Nephron (organoid): ENCODE results near the gene SMIM38.
A peak's percentile ranks its signal among the peaks of the same experiment; 100 is the strongest.

Source experiments
- H3K27ac Mint-ChIP-seq, 3 experiments: 2 replicates each; pipeline ENCODE4 v1.8.0; 2020; ENCODE audit warnings: mixed read lengths in 3 of 3, mild to moderate bottlenecking in 2 of 3, moderate library complexity in 1 of 3
- H3K27me3 Mint-ChIP-seq: 2 replicates; pipeline ENCODE4 v1.8.0; 2021; ENCODE audit warnings: low read depth, mild to moderate bottlenecking, moderate library complexity, mixed read lengths
- H3K36me3 Mint-ChIP-seq: 2 replicates; pipeline ENCODE4 v1.8.0; 2020; ENCODE audit warnings: low read depth, mixed read lengths
- H3K4me1 Mint-ChIP-seq: 2 replicates; pipeline ENCODE4 v1.8.0; 2020; ENCODE audit warnings: mixed read lengths
- H3K4me3 Mint-ChIP-seq, 3 experiments: 2 replicates each; pipeline ENCODE4 v1.8.0; 2020; ENCODE audit warnings: mild to moderate bottlenecking in 3 of 3, mixed read lengths in 3 of 3, moderate library complexity in 2 of 3
- H3K9me3 Mint-ChIP-seq: 2 replicates; pipeline ENCODE4 v1.8.0; 2020; ENCODE audit warnings: mixed read lengths
- CTCF ChIP-seq, 3 experiments: fragments of 200-600 bp; sonication (generic); IDR thresholded peaks; one replicate each; pipeline ENCODE4 v1.5.0; 2021; ENCODE audit warnings: antibody characterized with exemption in 3 of 3; ENCODE audit not compliant: unreplicated experiment in 3 of 3

The SMIM38 gene

GRCh38 chr11:69199583-69200315, 44.0 kb downstream of the SMIM38 start:
- no peak for TF ChIP-seq CTCF (IDR thresholded peaks at IDR 0.05; ENCODE audit: unreplicated experiment in 3 of 3)
- H3K27me3 Mint-ChIP-seq = peaks cover 30% of the 10 kb centered on the region
- H3K4me1 Mint-ChIP-seq = peaks cover 21% of the 10 kb centered on the region
- H3K27ac Mint-ChIP-seq = peak overlapping the region; percentile 36 to 87 (median 86)
- H3K9me3 Mint-ChIP-seq = peaks cover under 1% of the 10 kb centered on the region
- H3K36me3 Mint-ChIP-seq = peaks cover 2% of the 10 kb centered on the region
- peak overlapping the region in 2 of 3 experiments; percentile 12 to 38 for H3K4me3 Mint-ChIP-seq

- Mint-ChIP-seq H3K9me3 (no peaks in the 10 kb centered on the region), H3K4me1 (peaks cover 16% of the 10 kb centered on the region), H3K36me3 (no peaks in the 10 kb centered on the region), H3K27ac (peak overlapping the region in 2 of 3 experiments; percentile 49 to 86), H3K4me3 (no peak overlapping the region), H3K27me3 (peaks cover 34% of the 10 kb centered on the region)
- no peak for TF ChIP-seq CTCF (IDR thresholded peaks at IDR 0.05; ENCODE audit: unreplicated experiment in 3 of 3)
Measured at GRCh38 chr11:69200331-69201065, 44.8 kb downstream of the SMIM38 start.

- Mint-ChIP-seq H3K27ac (peak overlapping the region in 1 of 3 experiments; percentile 49), H3K27me3 (peaks cover 36% of the 10 kb centered on the region), H3K9me3 (no peaks in the 10 kb centered on the region), H3K36me3 (no peaks in the 10 kb centered on the region), H3K4me3 (no peak overlapping the region), H3K4me1 (peaks cover 16% of the 10 kb centered on the region)
- TF ChIP-seq CTCF (IDR thresholded peaks at IDR 0.05; ENCODE audit: unreplicated experiment in 3 of 3) = no peak
Measured at GRCh38 chr11:69201066-69201365, 45.3 kb downstream of the SMIM38 start.

GRCh38 chr11:69201764-69202370, 46.1 kb downstream of the SMIM38 start:
- Mint-ChIP-seq H3K9me3 (no peaks in the 10 kb centered on the region), H3K4me3 (no peak overlapping the region), H3K27me3 (peaks cover 40% of the 10 kb centered on the region), H3K36me3 (no peaks in the 10 kb centered on the region), H3K27ac (peak overlapping the region in 1 of 3 experiments; percentile 49), H3K4me1 (peaks cover 16% of the 10 kb centered on the region)
- no peak for TF ChIP-seq CTCF (IDR thresholded peaks at IDR 0.05; ENCODE audit: unreplicated experiment in 3 of 3)

GRCh38 chr11:69202511-69203221, 46.9 kb downstream of the SMIM38 start:
- H3K4me3 Mint-ChIP-seq = no peak overlapping the region
- no peak for TF ChIP-seq CTCF (IDR thresholded peaks at IDR 0.05; ENCODE audit: unreplicated experiment in 3 of 3)
- H3K36me3 Mint-ChIP-seq = no peaks in the 10 kb centered on the region
- H3K27me3 Mint-ChIP-seq = peaks cover 33% of the 10 kb centered on the region
- peaks cover 16% of the 10 kb centered on the region for H3K4me1 Mint-ChIP-seq
- H3K9me3 Mint-ChIP-seq = no peaks in the 10 kb centered on the region
- H3K27ac Mint-ChIP-seq = no peak overlapping the region
